Measurements from ENCODE around the gene SLFN14.
"Not testable (repeated sequence)": the region's sequence is repeated elsewhere in the genome, so short reads cannot be mapped to it uniquely, and the experiment has no call there.

The SLFN14 gene

DNA sequence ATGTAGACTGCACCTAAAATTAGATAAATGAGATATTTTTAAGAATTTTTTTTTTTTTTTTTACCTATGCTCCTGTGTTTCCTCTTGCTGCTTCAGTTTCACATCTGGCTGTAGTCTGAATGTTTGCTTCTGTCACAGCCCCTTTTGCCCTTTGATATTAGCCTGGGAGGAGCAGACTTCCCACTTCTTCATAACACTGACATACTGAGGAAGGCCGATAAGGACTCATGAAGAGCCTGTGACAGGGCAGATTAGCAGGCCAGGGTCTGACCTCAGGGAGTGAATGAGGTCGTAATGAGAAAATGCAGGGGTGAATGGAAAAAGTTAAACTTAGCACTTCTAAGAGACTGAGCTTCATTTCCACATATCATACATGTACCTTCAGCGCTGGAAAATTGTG lies at the start of gene SLFN14:
SLFN14 (minus strand) TSS at position 117 of the 400 bp plus-strand sequence. CDS start 2,757 bp downstream, outside the sequence.
- DNase-seq = no peak

GRCh38 chr17:35609831-35610230 lies 49.2 kb upstream of the SLFN14 start:
- DNase-seq = no peak

DNA sequence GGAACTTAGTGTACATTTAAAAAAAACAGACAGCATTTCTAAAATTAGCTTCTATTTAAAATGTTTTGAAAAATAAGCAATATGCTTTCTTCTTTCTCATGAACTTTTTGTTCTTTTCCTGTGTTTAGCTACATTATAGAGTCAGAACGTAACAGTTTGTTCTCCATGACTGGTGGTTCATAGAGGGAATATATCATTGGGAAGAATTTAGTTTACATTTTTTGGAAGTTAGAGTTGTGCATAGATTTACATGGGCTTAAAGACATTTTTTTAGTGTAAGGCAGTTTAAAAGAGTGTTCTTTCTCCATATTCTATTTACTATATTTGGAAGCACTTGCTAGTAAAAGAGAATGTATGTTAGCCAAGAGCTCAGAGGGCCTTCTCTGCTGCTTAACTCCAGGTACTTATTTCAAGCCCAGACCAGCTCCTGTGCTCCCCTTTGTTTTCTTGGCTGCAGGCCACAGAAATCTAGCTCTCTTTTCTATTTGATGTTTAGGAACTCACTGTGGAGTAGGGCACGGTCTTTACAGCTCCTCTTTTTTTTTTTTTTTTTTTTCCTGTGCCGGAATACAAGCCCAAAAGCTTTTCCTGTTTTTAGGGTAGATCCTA lies 46.7 kb upstream of the SLFN14 start:
- no peak for DNase-seq

- DNase-seq = no peak
Measured at GRCh38 chr17:35605678-35606077, 45.1 kb upstream of the SLFN14 start.

- no peak for DNase-seq
Measured at GRCh38 chr17:35603674-35604073, 43.1 kb upstream of the SLFN14 start.

DNA sequence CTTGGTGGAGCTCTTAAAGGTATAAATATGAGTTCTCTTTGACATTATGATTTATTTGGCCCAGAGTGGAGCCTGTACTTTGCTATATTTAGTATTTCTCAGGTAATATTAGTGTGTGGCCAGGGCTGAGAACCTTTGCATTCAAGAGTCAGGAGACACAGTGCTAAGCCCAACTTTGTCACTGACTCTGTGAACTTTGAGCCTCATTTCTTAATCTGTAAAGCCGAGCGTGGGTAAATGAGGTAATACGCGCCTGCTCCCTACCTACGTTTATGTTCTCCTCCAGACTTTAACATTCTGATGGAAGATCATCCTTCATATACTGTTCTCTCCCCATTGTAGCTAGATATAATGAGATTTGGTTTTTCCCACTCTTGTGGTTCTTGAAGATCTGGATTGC lies 37.0 kb upstream of the SLFN14 start:
- no peak for DNase-seq

DNA sequence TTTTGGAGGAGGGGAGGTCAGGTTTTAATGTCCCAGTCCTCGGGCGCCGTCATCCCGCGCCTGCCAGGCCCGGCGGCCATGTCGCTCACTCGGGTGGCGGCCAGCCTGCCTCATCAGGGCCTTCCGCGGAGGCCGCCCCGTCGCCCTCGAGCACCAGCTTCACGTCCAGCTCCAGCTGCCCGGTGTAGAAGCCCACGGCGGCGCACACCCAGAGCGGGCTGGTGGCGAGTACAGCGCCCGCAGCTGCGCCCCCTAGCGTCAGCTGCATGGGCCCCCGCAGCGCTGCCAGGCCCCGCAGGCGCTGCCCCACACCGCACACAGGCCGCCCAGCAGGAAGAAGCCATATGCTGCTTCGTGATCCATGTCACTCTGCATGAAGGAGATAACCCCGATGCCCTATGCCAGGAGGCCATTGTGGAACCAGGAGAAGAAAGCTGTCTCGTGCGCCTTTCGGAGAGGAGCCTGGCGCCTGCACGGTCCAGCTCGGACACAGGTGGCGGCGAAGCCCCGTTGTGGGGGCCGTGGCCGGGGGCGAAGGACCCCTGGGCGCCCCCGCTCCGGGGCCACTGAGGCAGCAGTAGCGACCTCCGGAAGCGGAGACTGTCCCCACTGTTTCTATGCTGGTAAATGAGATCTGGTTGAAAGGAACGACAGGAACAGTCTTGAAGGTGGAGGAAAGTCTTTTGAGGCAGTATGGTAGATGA lies 36.1 kb upstream of the SLFN14 start:
- no peak for DNase-seq

- DNase-seq = no peak
Measured at GRCh38 chr17:35596072-35596471, 35.5 kb upstream of the SLFN14 start.

DNA sequence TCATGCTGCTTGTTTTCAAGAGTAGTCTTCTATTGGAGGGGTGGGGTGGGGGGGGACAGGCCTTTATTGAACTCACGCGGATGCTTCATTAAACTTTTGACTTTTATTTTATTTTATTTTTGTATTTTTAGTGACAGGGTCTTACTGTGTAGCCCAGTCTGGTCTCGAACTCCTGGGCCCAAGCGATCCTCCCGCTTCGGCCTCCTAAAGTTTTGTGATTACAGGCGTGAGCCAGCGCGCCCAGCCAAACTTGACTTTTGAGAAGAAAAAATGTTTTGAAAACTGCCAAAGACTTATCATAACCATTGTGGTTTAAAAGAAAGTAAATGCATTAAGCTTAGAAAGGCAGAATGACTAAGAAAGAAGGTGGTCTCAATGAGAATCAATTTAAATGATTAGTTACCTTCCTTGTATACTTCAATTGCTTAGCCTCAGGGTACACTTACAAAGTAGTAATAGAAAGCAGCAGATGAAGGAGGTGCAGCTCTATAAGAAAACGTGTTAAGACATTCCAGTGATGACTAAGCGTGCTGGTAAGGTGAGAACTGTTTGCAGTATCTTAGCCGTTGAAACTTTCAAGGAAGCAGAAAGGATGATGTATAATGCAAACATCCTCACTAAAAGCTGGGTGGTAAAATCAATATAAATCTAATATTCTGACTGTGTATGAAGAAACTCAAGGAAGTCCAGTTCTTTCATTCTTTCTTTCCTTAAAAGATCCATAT lies 27.7 kb upstream of the SLFN14 start:
- peak; percentile 70 for DNase-seq

- DNase-seq = peak; percentile 90
Measured at GRCh38 chr17:35587074-35587961, 26.7 kb upstream of the SLFN14 start, which contains the start of gene AP2B1. AP2B1 (plus strand) TSS chr17:35587322; CDS start chr17:35594031, 6,709 bp downstream.

- DNase-seq = no peak
Measured at GRCh38 chr17:35586569-35587073, 26.0 kb upstream of the SLFN14 start.

DNA sequence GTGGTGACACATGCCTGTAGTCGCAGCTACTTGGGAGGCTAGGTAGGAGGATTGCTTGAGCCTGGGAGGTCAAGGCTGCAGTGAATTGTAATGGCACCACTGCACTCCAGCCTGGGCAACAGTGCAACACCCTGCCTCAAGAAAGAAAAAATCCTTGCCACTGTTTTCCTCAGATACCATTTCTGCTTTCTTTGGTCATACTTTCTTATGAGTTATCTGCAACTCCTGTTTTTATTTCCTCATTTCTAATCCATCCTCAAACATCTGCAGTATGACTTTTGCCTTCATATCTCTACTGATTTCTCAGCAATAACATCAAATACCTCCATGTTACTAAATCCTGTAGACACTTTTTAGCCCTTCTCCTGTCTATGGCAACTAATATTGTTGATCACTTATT lies 23.4 kb upstream of the SLFN14 start:
- DNase-seq = no peak

DNA sequence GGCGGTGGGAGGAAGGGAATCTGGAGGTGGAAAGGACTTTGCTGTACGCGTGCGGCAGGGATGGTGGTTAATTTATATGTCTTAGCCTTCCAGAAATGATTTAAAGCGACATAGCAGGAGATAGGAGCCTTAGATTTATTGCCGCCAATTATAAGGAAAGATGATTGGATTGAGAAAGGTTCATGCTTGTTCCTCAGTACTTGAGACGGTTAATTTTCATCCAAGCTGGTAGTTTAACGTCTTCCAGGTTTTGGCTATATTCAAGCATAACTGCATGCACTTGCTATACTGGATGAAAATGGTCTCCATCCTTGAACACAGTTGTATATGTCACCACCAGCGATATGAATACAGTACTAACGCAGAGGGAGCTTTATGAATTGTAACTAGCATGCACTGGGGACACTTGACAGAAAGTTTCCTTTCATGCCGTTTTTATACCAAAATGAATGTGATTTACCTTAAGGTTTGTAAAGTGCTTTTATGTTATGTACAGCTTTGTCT lies 18.4 kb upstream of the SLFN14 start:
- no peak for DNase-seq

DNA sequence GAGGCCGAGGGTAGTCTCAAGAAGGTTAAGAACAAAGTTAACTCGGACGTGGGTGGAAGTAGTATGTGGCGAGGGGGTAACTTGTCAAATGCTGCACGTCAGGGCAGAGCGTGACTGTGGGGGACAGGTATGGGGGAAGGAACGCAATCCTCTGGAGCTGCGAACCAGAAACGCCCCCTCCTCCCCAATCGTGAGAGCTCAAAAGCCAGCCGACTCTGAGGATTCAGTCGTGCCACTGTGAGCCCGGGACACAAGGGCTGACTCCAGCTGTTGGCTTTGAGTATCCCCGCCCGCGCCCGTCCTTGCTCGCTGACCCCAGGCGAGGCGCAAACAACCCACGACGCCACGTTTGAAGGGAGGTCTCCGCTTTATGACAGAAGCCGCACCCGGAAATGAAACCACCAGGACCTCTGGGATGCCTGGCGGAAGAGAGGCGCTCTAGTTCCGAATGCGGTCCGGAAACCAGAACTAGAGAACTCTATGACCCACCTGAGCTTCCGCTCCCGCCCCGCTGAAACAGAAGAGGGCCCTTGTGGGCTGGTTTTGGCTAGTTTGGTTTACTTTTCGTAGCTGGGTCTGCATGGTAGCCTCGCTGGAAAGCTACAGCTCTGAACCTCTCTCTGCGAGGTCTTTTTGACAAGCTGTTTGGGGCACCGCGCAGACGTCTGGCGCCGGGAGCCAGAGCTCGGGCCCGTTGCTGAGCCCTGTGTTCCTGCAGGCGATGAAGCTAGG lies 17.7 kb upstream of the SLFN14 start, which contains the start of gene PEX12:
PEX12 (minus strand) TSS at position 375 of the 732 bp plus-strand sequence. CDS start 550 bp downstream, outside the sequence.
- peak; percentile 90 for DNase-seq

DNA sequence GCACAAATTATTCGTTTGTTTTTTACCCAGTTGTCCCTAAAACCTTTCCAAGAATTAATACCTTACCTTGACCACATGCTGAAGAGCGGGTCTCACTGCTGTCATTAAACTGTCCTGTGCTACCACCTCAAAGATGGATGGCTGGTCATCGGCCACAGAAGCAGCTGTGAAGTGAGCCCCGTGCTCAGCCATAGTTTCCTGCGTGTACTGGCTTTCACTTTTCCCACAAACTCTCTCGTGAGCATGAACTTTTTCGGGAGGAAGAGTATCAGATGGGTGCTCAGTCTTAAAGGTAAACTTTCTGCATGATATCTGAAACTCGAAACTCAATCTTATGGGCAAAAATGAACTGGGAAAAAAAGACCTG lies 17.2 kb upstream of the SLFN14 start:
- DNase-seq = peak; percentile 23

- no peak for DNase-seq
Measured at GRCh38 chr17:35575759-35576158, 15.1 kb upstream of the SLFN14 start.

DNA sequence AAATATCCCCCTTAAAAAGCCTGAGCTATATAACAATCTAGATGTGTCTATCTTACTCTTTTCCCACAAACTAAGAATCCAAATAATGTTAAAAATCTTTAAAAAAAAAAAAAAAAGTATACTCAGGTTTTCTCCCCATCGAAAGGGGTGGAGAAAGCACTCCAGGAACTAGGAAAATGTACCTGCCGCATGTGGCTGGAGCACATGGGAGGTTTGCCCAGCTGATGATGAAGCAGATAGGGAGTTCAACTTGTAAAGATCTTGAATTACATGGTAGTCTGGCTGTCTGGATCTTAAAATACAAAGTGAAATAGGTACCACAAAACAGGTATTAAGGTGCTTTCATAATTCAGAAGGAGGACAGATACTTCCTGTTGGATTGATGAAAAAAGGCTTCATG lies 8.8 kb upstream of the SLFN14 start:
- DNase-seq = no peak

GRCh38 chr17:35568561-35568960 lies 7.9 kb upstream of the SLFN14 start:
- DNase-seq = peak; percentile 43

- DNase-seq = no peak
Measured at GRCh38 chr17:35566968-35567367, 6.3 kb upstream of the SLFN14 start.

DNA sequence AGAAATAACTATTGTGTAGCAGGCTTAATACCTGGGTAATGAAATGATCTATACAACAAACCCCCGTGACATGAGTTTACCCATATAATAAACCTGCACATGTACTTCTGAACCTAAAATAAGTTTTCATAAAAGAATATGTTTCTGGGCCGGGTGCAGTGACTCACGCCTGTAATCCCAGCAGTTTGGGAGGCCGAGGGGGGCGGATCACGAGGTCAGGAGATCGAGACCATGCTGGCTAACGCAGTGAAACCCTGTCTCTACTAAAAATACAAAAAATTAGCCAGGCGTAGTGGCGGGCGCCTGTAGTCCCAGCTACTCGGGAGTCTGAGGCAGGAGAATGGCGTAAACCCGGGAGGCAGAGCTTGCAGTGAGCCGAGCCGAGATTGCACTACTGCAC lies 2.6 kb upstream of the SLFN14 start:
- DNase-seq = not testable (repeated sequence)

GRCh38 chr17:35559495-35560210 lies 966 bp downstream of the SLFN14 start:
- no peak for DNase-seq

Measured in HCEC 1CT (cell line).